ENCODE measurements around the gene KIF26A. TPM values are rescaled to one million over a fixed set of nuclear protein-coding genes. Genes with fewer than 3 reads are reported as not detected.

Gene KIF26A
- polyA plus RNA-seq (ENCODE audit: insufficient read length in 4 of 4) = 10 to 100 TPM; 10.6 to 21.4 (median 12.5) TPM

- no peak for DNase-seq (ENCODE audit: low read depth in 4 of 4, low spot score in 2 of 4)
Observed at GRCh38 chr14:104138098-104138717, at the start of gene KIF26A. TSS of gene KIF26A (plus strand) at chr14:104138587. CDS start at chr14:104138723, 136 bp downstream.

DNA sequence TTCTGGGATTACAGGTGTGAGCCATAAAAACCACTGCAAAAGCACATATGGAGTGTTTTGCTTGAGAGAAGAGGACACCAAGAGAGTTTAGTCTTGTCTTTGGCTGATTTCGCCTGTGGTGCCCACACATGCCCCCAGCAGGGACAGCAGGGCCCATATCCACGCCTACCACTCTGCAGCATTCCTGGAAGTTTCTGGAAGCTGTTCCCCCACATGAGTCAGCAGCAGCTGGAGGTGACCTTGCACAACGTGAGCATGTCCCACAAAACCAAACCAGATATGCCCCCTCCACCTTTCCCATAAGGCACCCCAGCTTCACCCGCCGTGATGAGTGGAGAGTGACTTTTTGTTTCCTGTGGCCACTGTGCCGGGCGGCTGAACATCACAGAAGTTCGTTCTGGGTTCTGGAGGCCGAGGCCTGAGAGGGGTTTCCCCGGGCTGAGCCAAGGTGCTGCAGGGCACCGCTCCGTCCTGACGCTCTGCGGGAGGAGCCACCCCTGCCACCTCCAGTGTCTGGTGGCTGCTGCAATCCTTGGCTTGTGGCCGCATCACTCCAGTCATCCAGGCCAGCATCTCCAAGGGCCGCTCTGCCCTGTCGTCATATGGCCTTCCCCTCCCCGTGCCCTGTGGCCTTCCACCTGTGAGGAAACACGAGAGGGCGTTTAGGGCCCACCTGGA lies 48.2 kb upstream of the KIF26A start:
- no peak for DNase-seq (ENCODE audit: low read depth in 4 of 4, low spot score in 2 of 4)

GRCh38 chr14:104091061-104091926 lies 47.1 kb upstream of the KIF26A start:
- no peak for DNase-seq (ENCODE audit: low read depth in 4 of 4, low spot score in 2 of 4)

GRCh38 chr14:104091927-104092771 lies 46.2 kb upstream of the KIF26A start:
- no peak for DNase-seq (ENCODE audit: low read depth in 4 of 4, low spot score in 2 of 4)

GRCh38 chr14:104092931-104093365 lies 45.4 kb upstream of the KIF26A start:
- DNase-seq (ENCODE audit: low read depth in 4 of 4, low spot score in 2 of 4) = no peak

- DNase-seq (ENCODE audit: low read depth in 4 of 4, low spot score in 2 of 4) = no peak
Observed at GRCh38 chr14:104093366-104094055, 44.9 kb upstream of the KIF26A start.

- DNase-seq (ENCODE audit: low read depth in 4 of 4, low spot score in 2 of 4) = no peak
Observed at GRCh38 chr14:104094056-104094708, 44.2 kb upstream of the KIF26A start.

DNA sequence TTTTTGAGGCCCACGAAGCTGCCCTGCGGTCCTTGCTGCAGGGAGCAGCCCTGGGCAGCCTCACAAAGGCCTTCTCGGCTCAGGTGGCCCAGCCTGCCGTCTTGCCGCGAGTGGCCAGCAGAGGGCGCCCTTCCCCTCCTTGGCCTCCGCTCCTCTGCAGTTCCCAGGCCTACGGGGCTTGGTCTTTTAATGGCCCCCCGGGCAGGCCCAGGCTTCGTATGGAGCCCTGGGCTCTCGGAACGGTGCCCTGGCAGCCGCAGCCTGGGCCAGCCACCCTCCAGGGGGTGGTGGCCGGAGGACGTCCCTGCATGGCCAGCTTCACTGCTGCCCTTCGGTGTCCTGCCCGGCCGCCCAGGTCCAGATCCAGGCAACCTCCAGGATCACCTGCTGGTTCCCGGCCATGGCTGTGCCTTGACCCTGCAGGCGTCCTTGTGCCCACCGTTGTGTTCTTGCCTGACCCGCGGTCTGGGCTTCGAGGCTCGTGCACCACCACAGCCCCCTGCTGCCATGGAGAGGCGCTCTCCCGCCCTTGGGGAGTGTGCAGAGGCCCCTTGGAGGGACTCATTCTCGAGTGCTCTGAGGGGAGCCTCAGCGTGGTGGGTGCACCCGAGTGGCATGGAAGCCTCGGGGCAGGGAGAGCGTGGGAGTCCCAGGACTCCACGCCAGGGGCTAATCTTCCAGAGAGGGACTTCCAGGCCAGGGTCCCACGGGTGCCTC lies 43.5 kb upstream of the KIF26A start:
- no peak for DNase-seq (ENCODE audit: low read depth in 4 of 4, low spot score in 2 of 4)

DNA sequence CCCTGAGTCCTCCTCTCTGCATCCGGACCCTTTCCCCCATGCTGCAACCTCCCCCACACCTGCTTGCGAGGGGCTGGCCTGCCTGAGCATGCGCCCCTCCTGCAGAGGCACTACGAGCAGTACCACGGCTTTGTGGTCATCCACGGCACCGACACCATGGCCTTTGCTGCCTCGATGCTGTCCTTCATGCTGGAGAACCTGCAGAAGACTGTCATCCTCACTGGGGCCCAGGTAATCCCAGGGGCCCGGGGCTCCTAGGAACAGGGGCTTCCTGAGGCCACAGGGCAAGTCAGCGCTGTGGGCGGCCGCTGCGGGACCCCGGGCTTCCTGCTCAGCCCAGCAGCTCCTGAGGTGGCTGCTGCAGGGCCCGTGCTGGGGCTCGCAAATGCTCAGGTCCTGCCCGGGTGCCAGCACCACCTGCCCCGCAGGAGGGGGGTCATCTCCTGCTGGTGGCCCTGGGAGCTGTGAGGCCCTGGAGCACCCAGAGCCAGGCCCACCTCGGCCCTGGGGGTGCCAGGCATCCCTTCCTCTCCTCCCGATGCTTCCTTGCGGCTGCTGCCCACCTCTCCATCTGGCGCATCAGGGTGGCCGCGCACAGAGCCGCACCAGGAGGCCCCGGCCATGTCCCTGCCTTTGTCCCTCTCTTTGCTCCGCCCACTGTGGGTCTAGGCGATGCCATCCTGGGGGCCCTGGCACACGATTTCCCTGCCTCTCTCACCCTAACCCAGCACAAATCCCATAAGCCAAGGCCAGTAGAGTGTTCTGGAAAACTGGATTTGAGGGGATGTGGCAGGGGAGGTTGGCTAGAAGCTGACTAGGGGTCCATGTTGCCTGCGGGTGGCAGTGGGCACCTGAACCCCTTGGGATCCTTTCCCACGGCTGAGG lies 42.7 kb upstream of the KIF26A start:
- no peak for DNase-seq (ENCODE audit: low read depth in 4 of 4, low spot score in 2 of 4)

GRCh38 chr14:104096318-104096717 lies 42.1 kb upstream of the KIF26A start:
- no peak for DNase-seq (ENCODE audit: low read depth in 4 of 4, low spot score in 2 of 4)

- DNase-seq (ENCODE audit: low read depth in 4 of 4, low spot score in 2 of 4) = no peak
Observed at GRCh38 chr14:104096751-104097700, 41.4 kb upstream of the KIF26A start.

GRCh38 chr14:104098272-104099095 lies 39.9 kb upstream of the KIF26A start:
- no peak for DNase-seq (ENCODE audit: low read depth in 4 of 4, low spot score in 2 of 4)

DNA sequence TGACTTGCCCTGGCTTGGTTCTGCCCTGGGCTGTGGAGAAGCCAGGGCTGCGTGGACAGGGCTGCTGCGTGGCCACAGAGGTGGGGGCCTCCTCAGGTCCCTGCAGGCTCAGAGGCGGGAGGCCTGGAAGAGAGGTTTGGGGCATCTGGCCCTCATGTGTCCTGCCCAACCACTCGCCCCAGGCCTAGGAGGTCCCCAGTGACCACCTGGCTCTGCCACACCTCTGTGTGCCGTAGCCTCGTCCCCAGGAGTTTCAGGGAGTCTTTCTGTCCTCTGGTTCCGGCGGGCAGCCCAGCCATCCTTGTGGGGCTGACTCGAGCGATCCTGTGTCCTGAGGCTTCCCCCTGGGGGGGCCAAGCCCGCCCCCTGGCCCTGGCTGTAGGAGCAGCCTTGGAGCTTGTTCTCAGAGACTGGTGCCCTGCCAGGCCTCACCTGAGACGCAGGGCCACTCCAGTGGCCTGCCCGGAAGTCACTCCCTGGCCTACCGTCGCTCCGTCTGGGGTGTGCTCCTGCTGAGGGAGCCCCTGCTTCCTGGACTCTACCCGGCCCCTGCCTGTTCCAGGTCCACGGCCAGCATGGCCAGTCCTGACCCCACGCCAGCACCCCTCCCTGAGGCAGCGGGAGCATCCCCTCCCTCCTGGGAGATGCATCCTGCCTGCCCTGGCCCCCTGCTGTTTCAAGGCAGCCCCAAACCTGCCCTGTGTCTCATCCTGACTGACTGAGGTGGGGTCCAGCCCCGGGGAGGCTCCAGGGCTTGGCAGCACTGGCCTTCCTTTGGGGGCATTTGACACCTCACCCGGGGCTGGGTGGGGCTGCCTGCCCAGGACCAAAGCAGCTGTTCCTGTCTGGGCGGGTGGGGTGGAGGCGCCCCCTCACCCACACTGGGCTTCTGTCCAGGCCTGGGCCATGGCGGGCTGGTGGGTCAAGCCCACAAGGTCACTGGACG lies 39.0 kb upstream of the KIF26A start:
- no peak for DNase-seq (ENCODE audit: low read depth in 4 of 4, low spot score in 2 of 4)

Data from left renal cortex interstitium (tissue), 4 donors.